ENCODE data around the gene TTC9C.

TTC9C gene

GRCh38 chr11:62782753-62783152, 54.5 kb downstream of the TTC9C start:
- H3K4me1 ChIP-seq (ENCODE audit: low read depth, poor library complexity, severe bottlenecking), result peaks cover 10% of the 10 kb centered on the region
- H3K4me2 ChIP-seq, result no peak overlapping the region
- no peak overlapping the region for H3K9ac ChIP-seq
- H3K27me3 ChIP-seq (ENCODE audit: insufficient read depth, low read depth), result no peaks in the 10 kb centered on the region
- H3K4me3 ChIP-seq (IDR thresholded peaks at IDR 0.05; ENCODE audit: insufficient read depth, low read depth, low read length), result no peak overlapping the region
- H3K36me3 ChIP-seq (ENCODE audit: insufficient read depth), result no peaks in the 10 kb centered on the region
- H2AFZ ChIP-seq (ENCODE audit: low read depth), result no peak overlapping the region
- no peak overlapping the region for H3K27ac ChIP-seq
- H4K20me1 ChIP-seq (ENCODE audit: insufficient read depth), result no peaks in the 10 kb centered on the region
- H3K79me2 ChIP-seq (ENCODE audit: insufficient read depth, low read depth), result peaks cover 7% of the 10 kb centered on the region
- no peak for TF ChIP-seq CTCF (conservative IDR thresholded peaks at IDR 0.05; ENCODE audit: low read depth, low read length)

- Histone ChIP-seq H3K9ac (peak overlapping the region; percentile 73), H3K27me3 (ENCODE audit: insufficient read depth, low read depth) (no peaks in the 10 kb centered on the region), H3K4me2 (peak overlapping the region; percentile 94), H3K36me3 (ENCODE audit: insufficient read depth) (no peaks in the 10 kb centered on the region), H3K27ac (peak overlapping the region; percentile 77), H3K4me3 (IDR thresholded peaks at IDR 0.05; ENCODE audit: insufficient read depth, low read depth, low read length) (no peak overlapping the region), H3K4me1 (ENCODE audit: low read depth, poor library complexity, severe bottlenecking) (peaks cover 32% of the 10 kb centered on the region), H3K79me2 (ENCODE audit: insufficient read depth, low read depth) (peaks cover 44% of the 10 kb centered on the region), H4K20me1 (ENCODE audit: insufficient read depth) (no peaks in the 10 kb centered on the region), H2AFZ (ENCODE audit: low read depth) (peak overlapping the region; percentile 55)
- peak; percentile 88 for TF ChIP-seq CTCF (conservative IDR thresholded peaks at IDR 0.05; ENCODE audit: low read depth, low read length)
Measured at GRCh38 chr11:62786318-62787004, 58.2 kb downstream of the TTC9C start.

- no peak within 1 kb of the TSS for H3K4me3 ChIP-seq (IDR thresholded peaks at IDR 0.05; ENCODE audit: insufficient read depth, low read depth, low read length)
- peak within 1 kb of the TSS; percentile 73 for H3K9ac ChIP-seq
- H3K4me2 ChIP-seq, result peak within 1 kb of the TSS; percentile 94
- H3K4me1 ChIP-seq (ENCODE audit: low read depth, poor library complexity, severe bottlenecking), result peaks cover 35% of the 10 kb centered on the region
- H3K27me3 ChIP-seq (ENCODE audit: insufficient read depth, low read depth), result no peaks in the 10 kb centered on the region
- no peaks in the 10 kb centered on the region for H3K36me3 ChIP-seq (ENCODE audit: insufficient read depth)
- peak; percentile 15; the same call in 1 of the 2 replicates for TF ChIP-seq CTCF (conservative IDR thresholded peaks at IDR 0.05; ENCODE audit: low read depth, low read length)
- no peaks in the 10 kb centered on the region for H4K20me1 ChIP-seq (ENCODE audit: insufficient read depth)
- H3K27ac ChIP-seq, result peak within 1 kb of the TSS; percentile 77
- H3K79me2 ChIP-seq (ENCODE audit: insufficient read depth, low read depth), result peaks cover 46% of the 10 kb centered on the region
- peak within 1 kb of the TSS; percentile 55 for H2AFZ ChIP-seq (ENCODE audit: low read depth)
Measured at GRCh38 chr11:62787005-62787759, 58.9 kb downstream of the TTC9C start, which contains the start of gene TMEM179B. Gene TMEM179B, plus strand, starts transcription at chr11:62787402. Its CDS starts 30 bp downstream, at chr11:62787432.
